ENCODE results near the gene PPP2R2C.

PPP2R2C gene

DNA sequence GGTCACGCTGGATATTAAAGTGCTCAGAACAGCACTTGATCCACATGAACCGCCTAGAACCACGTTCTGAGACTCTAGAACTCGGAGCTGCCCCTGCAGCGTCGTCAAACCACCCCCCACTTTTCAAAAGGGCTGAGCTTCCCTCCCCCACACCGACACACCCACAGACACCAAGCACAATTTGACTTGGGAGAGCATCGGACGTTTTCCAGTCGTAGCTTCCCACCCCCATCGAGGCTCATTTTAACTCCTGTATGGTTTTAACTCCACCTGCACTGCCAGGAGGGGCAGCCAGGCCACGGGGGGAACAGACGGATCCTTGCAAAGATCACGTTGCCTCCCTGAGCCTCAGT lies 26.3 kb downstream of the PPP2R2C start:
- Histone ChIP-seq H3K9ac (ENCODE audit: low read depth, low read length, poor library complexity, severe bottlenecking) (no peak overlapping the region), H3K4me2 (ENCODE audit: low read depth, low read length, poor library complexity, severe bottlenecking) (no peak overlapping the region), H3K27me3 (ENCODE audit: insufficient read depth, low read length, poor library complexity, severe bottlenecking) (no peaks in the 10 kb centered on the region)

DNA sequence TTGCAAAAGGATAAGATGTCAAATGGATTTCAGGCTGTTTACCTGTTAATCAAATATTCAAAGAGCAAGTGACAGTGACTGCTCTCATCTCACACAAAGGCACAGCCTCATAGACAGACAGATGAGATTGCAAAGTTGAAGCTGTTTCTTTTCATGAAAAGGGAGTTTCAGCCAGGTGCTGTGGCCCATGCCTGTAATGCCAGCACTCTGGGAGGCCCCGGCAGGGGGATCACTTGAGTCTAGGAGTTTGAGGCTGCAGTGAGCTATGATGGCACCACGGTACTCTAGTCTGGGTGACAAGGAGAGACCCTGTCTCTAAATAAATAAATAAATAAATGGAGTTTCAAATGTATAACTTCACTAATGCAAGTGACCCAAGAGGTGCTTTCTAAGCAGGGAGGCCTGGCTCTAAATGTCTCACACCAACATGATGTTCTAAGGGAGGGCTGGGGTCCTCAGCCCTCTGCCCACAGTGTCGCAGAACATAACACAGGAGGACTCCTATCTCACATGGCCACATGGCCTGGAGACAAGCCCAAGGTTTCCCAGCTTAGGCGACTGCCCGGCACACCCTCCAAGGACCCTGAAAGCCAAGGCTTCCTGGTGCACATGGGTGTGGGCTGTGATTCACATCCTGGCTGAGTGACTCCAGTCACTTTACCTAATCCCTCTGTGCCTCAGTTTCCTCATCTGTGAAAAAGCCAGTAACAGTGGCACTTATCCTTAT lies 26.8 kb downstream of the PPP2R2C start:
- H3K79me2 ChIP-seq (ENCODE audit: insufficient read depth, low read length) = no peaks in the 10 kb centered on the region
- H3K9ac ChIP-seq (ENCODE audit: low read depth, low read length, poor library complexity, severe bottlenecking) = no peak overlapping the region
- no peaks in the 10 kb centered on the region for H3K9me3 ChIP-seq (ENCODE audit: insufficient read depth, low read depth, low read length)
- no peaks in the 10 kb centered on the region for H3F3A ChIP-seq (ENCODE audit: low read depth)
- no peak overlapping the region for H3K4me2 ChIP-seq (ENCODE audit: low read depth, low read length, poor library complexity, severe bottlenecking)
- no peaks in the 10 kb centered on the region for H4K20me1 ChIP-seq (ENCODE audit: insufficient read depth, low read length, poor library complexity, severe bottlenecking)
- TF ChIP-seq EZH2phosphoT487 (IDR thresholded peaks at IDR 0.05; ENCODE audit: borderline replicate concordance) = no peak
- no peak for TF ChIP-seq CTCF (conservative IDR thresholded peaks at IDR 0.05; ENCODE audit: low read length)
- no peaks in the 10 kb centered on the region for H3K27me3 ChIP-seq (ENCODE audit: insufficient read depth, low read length, poor library complexity, severe bottlenecking)
- H3K4me1 ChIP-seq (ENCODE audit: insufficient read depth, low read length, poor library complexity, severe bottlenecking) = no peaks in the 10 kb centered on the region
- no peaks in the 10 kb centered on the region for H3K36me3 ChIP-seq (ENCODE audit: insufficient read depth, low read length)
- H3K9me2 ChIP-seq (replicated peaks; ENCODE audit: low read depth, low read length) = no peaks in the 10 kb centered on the region
- no peak overlapping the region for H3K4me3 ChIP-seq (ENCODE audit: low read length, poor library complexity, severe bottlenecking)
- no peak overlapping the region for H2AFZ ChIP-seq (ENCODE audit: low read length)

More for the DNA sequence above, 26.3 kb downstream of the PPP2R2C start:
- H2AFZ ChIP-seq (ENCODE audit: low read length) = no peak overlapping the region
- H3K36me3 ChIP-seq (ENCODE audit: insufficient read depth, low read length) = no peaks in the 10 kb centered on the region
- TF ChIP-seq CTCF (conservative IDR thresholded peaks at IDR 0.05; ENCODE audit: low read length) (no peak), EZH2phosphoT487 (IDR thresholded peaks at IDR 0.05; ENCODE audit: borderline replicate concordance) (no peak)
- no peaks in the 10 kb centered on the region for H3K79me2 ChIP-seq (ENCODE audit: insufficient read depth, low read length)
- H4K20me1 ChIP-seq (ENCODE audit: insufficient read depth, low read length, poor library complexity, severe bottlenecking) = no peaks in the 10 kb centered on the region
- no peak overlapping the region for H3K4me3 ChIP-seq (ENCODE audit: low read length, poor library complexity, severe bottlenecking)
- H3K4me1 ChIP-seq (ENCODE audit: insufficient read depth, low read length, poor library complexity, severe bottlenecking) = no peaks in the 10 kb centered on the region
- no peaks in the 10 kb centered on the region for H3K9me2 ChIP-seq (replicated peaks; ENCODE audit: low read depth, low read length)
- H3K9me3 ChIP-seq (ENCODE audit: insufficient read depth, low read depth, low read length) = no peaks in the 10 kb centered on the region
- no peaks in the 10 kb centered on the region for H3F3A ChIP-seq (ENCODE audit: low read depth)

DNA sequence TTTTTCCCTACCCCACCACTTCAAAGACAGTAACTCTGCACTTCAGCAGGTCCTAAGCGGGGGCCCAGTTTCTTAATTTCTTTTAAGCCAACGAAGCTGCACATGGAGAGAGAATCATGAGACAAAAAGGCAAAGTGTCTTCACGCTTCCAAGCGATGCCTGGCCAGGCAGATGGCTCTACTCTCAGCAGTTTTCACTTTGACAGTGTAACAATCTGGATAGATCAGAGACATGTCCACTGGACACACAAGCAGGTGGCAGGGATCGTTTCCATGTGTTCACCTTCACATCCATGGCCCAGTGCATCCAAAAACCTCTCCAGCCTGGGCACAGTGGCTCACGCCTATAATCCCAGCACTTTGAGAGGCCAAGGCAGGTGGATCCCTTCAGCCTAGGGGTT lies 27.8 kb downstream of the PPP2R2C start:
- no peaks in the 10 kb centered on the region for H3K27me3 ChIP-seq (ENCODE audit: insufficient read depth, low read length, poor library complexity, severe bottlenecking)
- TF ChIP-seq CTCF (conservative IDR thresholded peaks at IDR 0.05; ENCODE audit: low read length) = no peak
- no peak for TF ChIP-seq EZH2phosphoT487 (IDR thresholded peaks at IDR 0.05; ENCODE audit: borderline replicate concordance)
- no peaks in the 10 kb centered on the region for H3K4me1 ChIP-seq (ENCODE audit: insufficient read depth, low read length, poor library complexity, severe bottlenecking)
- no peaks in the 10 kb centered on the region for H3K36me3 ChIP-seq (ENCODE audit: insufficient read depth, low read length)
- no peak overlapping the region for H3K4me2 ChIP-seq (ENCODE audit: low read depth, low read length, poor library complexity, severe bottlenecking)
- H3K9me3 ChIP-seq (ENCODE audit: insufficient read depth, low read depth, low read length) = no peaks in the 10 kb centered on the region
- H3K4me3 ChIP-seq (ENCODE audit: low read length, poor library complexity, severe bottlenecking) = no peak overlapping the region
- no peak overlapping the region for H2AFZ ChIP-seq (ENCODE audit: low read length)
- H3K9me2 ChIP-seq (replicated peaks; ENCODE audit: low read depth, low read length) = no peaks in the 10 kb centered on the region
- no peaks in the 10 kb centered on the region for H4K20me1 ChIP-seq (ENCODE audit: insufficient read depth, low read length, poor library complexity, severe bottlenecking)
- no peaks in the 10 kb centered on the region for H3K79me2 ChIP-seq (ENCODE audit: insufficient read depth, low read length)
- H3K9ac ChIP-seq (ENCODE audit: low read depth, low read length, poor library complexity, severe bottlenecking) = no peak overlapping the region
- H3F3A ChIP-seq (ENCODE audit: low read depth) = no peaks in the 10 kb centered on the region
